Measurements from ENCODE around the gene BICD2.

BICD2 gene

GRCh38 chr9:92713528-92713927 lies 51.1 kb downstream of the BICD2 start:
- Histone ChIP-seq H3K36me3 (ENCODE audit: control insufficient read depth, insufficient read depth, low read length) (peaks cover 51% of the 10 kb centered on the region), H3K4me3 (ENCODE audit: low read depth, low read length) (no peak overlapping the region), H3K27me3 (ENCODE audit: control insufficient read depth, insufficient read depth, low read length) (no peaks in the 10 kb centered on the region), H3K9me3 (ENCODE audit: control insufficient read depth, insufficient read depth, low read length) (no peaks in the 10 kb centered on the region), H3K4me1 (ENCODE audit: control insufficient read depth, insufficient read depth, low read length) (no peaks in the 10 kb centered on the region), H3K9ac (ENCODE audit: low read depth, low read length) (no peak overlapping the region)

DNA sequence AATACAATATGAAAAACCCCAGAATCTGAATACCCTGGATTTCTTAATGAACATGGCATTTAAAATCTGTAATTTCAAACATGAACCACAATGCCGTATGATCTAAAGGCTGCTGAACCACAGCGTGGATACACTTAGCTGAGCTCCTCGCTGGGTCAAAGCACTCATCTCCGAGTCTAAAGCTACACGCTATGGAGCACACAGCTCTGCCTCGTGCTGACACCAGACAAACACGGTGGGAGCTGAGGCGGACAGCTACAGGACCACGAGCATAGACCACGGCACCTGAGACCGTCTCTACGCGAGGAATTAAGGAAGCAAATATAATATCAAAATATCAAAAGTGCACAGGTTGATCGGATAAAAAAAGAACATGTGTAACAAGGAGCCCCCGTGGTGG lies 51.9 kb downstream of the BICD2 start:
- Histone ChIP-seq H3K27me3 (ENCODE audit: control insufficient read depth, insufficient read depth, low read length) (no peaks in the 10 kb centered on the region), H3K9ac (ENCODE audit: low read depth, low read length) (no peak overlapping the region), H3K36me3 (ENCODE audit: control insufficient read depth, insufficient read depth, low read length) (peaks cover 43% of the 10 kb centered on the region)

GRCh38 chr9:92711844-92712243 lies 52.8 kb downstream of the BICD2 start:
- Histone ChIP-seq H3K36me3 (ENCODE audit: control insufficient read depth, insufficient read depth, low read length) (peaks cover 34% of the 10 kb centered on the region), H3K9ac (ENCODE audit: low read depth, low read length) (no peak overlapping the region), H3K4me3 (ENCODE audit: low read depth, low read length) (no peak overlapping the region), H3K4me1 (ENCODE audit: control insufficient read depth, insufficient read depth, low read length) (no peaks in the 10 kb centered on the region), H3K27me3 (ENCODE audit: control insufficient read depth, insufficient read depth, low read length) (no peaks in the 10 kb centered on the region), H3K9me3 (ENCODE audit: control insufficient read depth, insufficient read depth, low read length) (no peaks in the 10 kb centered on the region)

More for the DNA sequence above, 51.9 kb downstream of the BICD2 start:
- Histone ChIP-seq H3K4me3 (ENCODE audit: low read depth, low read length) (no peak overlapping the region), H3K9me3 (ENCODE audit: control insufficient read depth, insufficient read depth, low read length) (no peaks in the 10 kb centered on the region), H3K4me1 (ENCODE audit: control insufficient read depth, insufficient read depth, low read length) (no peaks in the 10 kb centered on the region)

GRCh38 chr9:92711146-92711545 lies 53.5 kb downstream of the BICD2 start:
- Histone ChIP-seq H3K36me3 (ENCODE audit: control insufficient read depth, insufficient read depth, low read length) (peaks cover 32% of the 10 kb centered on the region), H3K4me3 (ENCODE audit: low read depth, low read length) (no peak overlapping the region), H3K9ac (ENCODE audit: low read depth, low read length) (no peak overlapping the region), H3K4me1 (ENCODE audit: control insufficient read depth, insufficient read depth, low read length) (no peaks in the 10 kb centered on the region), H3K27me3 (ENCODE audit: control insufficient read depth, insufficient read depth, low read length) (no peaks in the 10 kb centered on the region), H3K9me3 (ENCODE audit: control insufficient read depth, insufficient read depth, low read length) (no peaks in the 10 kb centered on the region)

- no peak overlapping the region for H3K9ac ChIP-seq (ENCODE audit: low read depth, low read length)
- H3K4me3 ChIP-seq (ENCODE audit: low read depth, low read length), result no peak overlapping the region
- H3K27me3 ChIP-seq (ENCODE audit: control insufficient read depth, insufficient read depth, low read length), result no peaks in the 10 kb centered on the region
- no peaks in the 10 kb centered on the region for H3K4me1 ChIP-seq (ENCODE audit: control insufficient read depth, insufficient read depth, low read length)
- peaks cover 24% of the 10 kb centered on the region for H3K36me3 ChIP-seq (ENCODE audit: control insufficient read depth, insufficient read depth, low read length)
- H3K9me3 ChIP-seq (ENCODE audit: control insufficient read depth, insufficient read depth, low read length), result no peaks in the 10 kb centered on the region
Measured at GRCh38 chr9:92710368-92710767, 54.3 kb downstream of the BICD2 start.

DNA sequence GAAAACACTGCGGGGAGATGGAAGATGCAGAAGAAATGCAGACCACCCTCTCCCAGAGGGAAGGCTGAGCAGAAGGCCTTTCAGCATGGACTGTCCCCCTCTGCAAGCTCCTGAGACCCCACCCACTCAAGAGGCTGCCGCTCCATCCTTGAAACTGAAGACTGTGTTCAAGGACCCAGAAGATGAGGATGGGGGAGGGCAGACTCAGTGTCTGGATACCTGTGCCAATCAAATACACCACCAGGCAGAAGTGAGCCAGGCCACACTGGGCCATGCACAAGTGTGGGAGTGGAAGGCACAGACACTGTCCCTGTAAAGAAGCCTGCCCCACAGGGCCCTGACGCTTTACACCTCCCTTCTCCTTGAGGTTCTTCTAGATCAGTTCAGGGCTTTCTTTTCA lies 54.7 kb downstream of the BICD2 start:
- Histone ChIP-seq H3K27me3 (ENCODE audit: control insufficient read depth, insufficient read depth, low read length) (no peaks in the 10 kb centered on the region), H3K36me3 (ENCODE audit: control insufficient read depth, insufficient read depth, low read length) (peaks cover 20% of the 10 kb centered on the region), H3K4me3 (ENCODE audit: low read depth, low read length) (no peak overlapping the region), H3K9me3 (ENCODE audit: control insufficient read depth, insufficient read depth, low read length) (no peaks in the 10 kb centered on the region), H3K9ac (ENCODE audit: low read depth, low read length) (no peak overlapping the region), H3K4me1 (ENCODE audit: control insufficient read depth, insufficient read depth, low read length) (no peaks in the 10 kb centered on the region)

GRCh38 chr9:92709240-92709639 lies 55.4 kb downstream of the BICD2 start:
- Histone ChIP-seq H3K9me3 (ENCODE audit: control insufficient read depth, insufficient read depth, low read length) (no peaks in the 10 kb centered on the region), H3K4me1 (ENCODE audit: control insufficient read depth, insufficient read depth, low read length) (no peaks in the 10 kb centered on the region), H3K36me3 (ENCODE audit: control insufficient read depth, insufficient read depth, low read length) (peaks cover 13% of the 10 kb centered on the region), H3K27me3 (ENCODE audit: control insufficient read depth, insufficient read depth, low read length) (no peaks in the 10 kb centered on the region), H3K9ac (ENCODE audit: low read depth, low read length) (no peak overlapping the region), H3K4me3 (ENCODE audit: low read depth, low read length) (no peak overlapping the region)

GRCh38 chr9:92707530-92707929 lies 57.1 kb downstream of the BICD2 start:
- no peak overlapping the region for H3K9ac ChIP-seq (ENCODE audit: low read depth, low read length)
- H3K9me3 ChIP-seq (ENCODE audit: control insufficient read depth, insufficient read depth, low read length), result no peaks in the 10 kb centered on the region
- peaks cover 3% of the 10 kb centered on the region for H3K36me3 ChIP-seq (ENCODE audit: control insufficient read depth, insufficient read depth, low read length)
- H3K27me3 ChIP-seq (ENCODE audit: control insufficient read depth, insufficient read depth, low read length), result no peaks in the 10 kb centered on the region
- H3K4me1 ChIP-seq (ENCODE audit: control insufficient read depth, insufficient read depth, low read length), result no peaks in the 10 kb centered on the region
- H3K4me3 ChIP-seq (ENCODE audit: low read depth, low read length), result no peak overlapping the region

- Histone ChIP-seq H3K9ac (ENCODE audit: low read depth, low read length) (no peak overlapping the region), H3K4me1 (ENCODE audit: control insufficient read depth, insufficient read depth, low read length) (no peaks in the 10 kb centered on the region), H3K4me3 (ENCODE audit: low read depth, low read length) (no peak overlapping the region), H3K36me3 (ENCODE audit: control insufficient read depth, insufficient read depth, low read length) (peaks cover 3% of the 10 kb centered on the region), H3K27me3 (ENCODE audit: control insufficient read depth, insufficient read depth, low read length) (no peaks in the 10 kb centered on the region), H3K9me3 (ENCODE audit: control insufficient read depth, insufficient read depth, low read length) (no peaks in the 10 kb centered on the region)
Measured at GRCh38 chr9:92706218-92706940, 58.3 kb downstream of the BICD2 start.

DNA sequence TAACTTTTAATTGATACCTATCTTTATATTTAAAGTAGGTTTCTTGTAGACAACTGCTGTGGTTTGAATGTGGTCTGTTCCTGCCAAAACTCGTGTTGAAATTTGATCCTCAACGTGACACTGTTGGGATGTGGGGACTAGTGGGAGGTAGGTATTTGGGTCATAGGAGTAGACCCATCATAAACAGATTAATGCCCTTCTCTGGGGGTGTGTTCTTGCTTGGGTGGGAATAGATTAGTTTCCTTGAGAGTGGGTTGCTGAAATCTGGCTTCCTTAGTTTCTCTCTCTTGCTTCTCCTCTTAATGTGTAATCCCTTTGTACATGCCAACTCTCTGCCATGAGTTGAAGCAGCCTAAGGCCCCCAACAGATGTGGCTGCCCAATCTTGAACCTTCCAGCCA lies 60.1 kb downstream of the BICD2 start:
- no peaks in the 10 kb centered on the region for H3K36me3 ChIP-seq (ENCODE audit: control insufficient read depth, insufficient read depth, low read length)
- no peak overlapping the region for H3K4me3 ChIP-seq (ENCODE audit: low read depth, low read length)
- no peaks in the 10 kb centered on the region for H3K4me1 ChIP-seq (ENCODE audit: control insufficient read depth, insufficient read depth, low read length)
- no peaks in the 10 kb centered on the region for H3K9me3 ChIP-seq (ENCODE audit: control insufficient read depth, insufficient read depth, low read length)
- no peaks in the 10 kb centered on the region for H3K27me3 ChIP-seq (ENCODE audit: control insufficient read depth, insufficient read depth, low read length)
- H3K9ac ChIP-seq (ENCODE audit: low read depth, low read length), result no peak overlapping the region

GRCh38 chr9:92696619-92697018 lies 68.0 kb downstream of the BICD2 start:
- no peak overlapping the region for H3K9ac ChIP-seq (ENCODE audit: low read depth, low read length)
- no peaks in the 10 kb centered on the region for H3K4me1 ChIP-seq (ENCODE audit: control insufficient read depth, insufficient read depth, low read length)
- no peaks in the 10 kb centered on the region for H3K27me3 ChIP-seq (ENCODE audit: control insufficient read depth, insufficient read depth, low read length)
- no peak overlapping the region for H3K4me3 ChIP-seq (ENCODE audit: low read depth, low read length)
- no peaks in the 10 kb centered on the region for H3K9me3 ChIP-seq (ENCODE audit: control insufficient read depth, insufficient read depth, low read length)
- no peaks in the 10 kb centered on the region for H3K36me3 ChIP-seq (ENCODE audit: control insufficient read depth, insufficient read depth, low read length)

DNA sequence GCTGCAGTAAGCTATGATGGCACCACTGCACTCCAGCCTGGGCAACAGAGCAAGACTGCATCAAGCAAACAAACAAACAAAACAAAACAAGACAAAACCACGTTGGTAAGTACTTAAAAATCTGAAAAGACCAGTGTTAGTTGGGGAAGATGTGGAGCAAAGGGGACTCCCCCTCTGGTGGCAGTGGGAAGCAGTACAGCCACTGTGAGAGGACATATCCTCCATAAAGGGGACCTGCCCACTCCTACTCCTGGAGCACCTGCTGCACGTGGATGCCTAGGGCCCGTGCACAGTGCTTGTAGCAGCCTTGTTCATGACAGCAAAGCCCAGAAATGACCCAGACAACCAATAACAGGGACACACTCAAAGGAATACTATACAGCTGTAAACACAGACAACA lies 77.7 kb downstream of the BICD2 start:
- H3K9me3 ChIP-seq (ENCODE audit: control insufficient read depth, insufficient read depth, low read length), result no peaks in the 10 kb centered on the region

More for the DNA sequence above, 77.7 kb downstream of the BICD2 start:
- H3K27me3 ChIP-seq (ENCODE audit: control insufficient read depth, insufficient read depth, low read length), result no peaks in the 10 kb centered on the region
- no peak overlapping the region for H3K4me3 ChIP-seq (ENCODE audit: low read depth, low read length)
- no peaks in the 10 kb centered on the region for H3K36me3 ChIP-seq (ENCODE audit: control insufficient read depth, insufficient read depth, low read length)
- H3K9ac ChIP-seq (ENCODE audit: low read depth, low read length), result no peak overlapping the region
- H3K4me1 ChIP-seq (ENCODE audit: control insufficient read depth, insufficient read depth, low read length), result no peaks in the 10 kb centered on the region
